GM18870 (cell line): ENCODE results near the gene GMPR.

ENCODE experiments used
- ATAC-seq: cut with Tn5 transposase; IDR thresholded peaks from one replicate; pipeline ENCODE4 v1.9.1; 2021; ENCODE audit warnings: moderate library complexity; ENCODE audit not compliant: unreplicated experiment

GMPR gene

DNA sequence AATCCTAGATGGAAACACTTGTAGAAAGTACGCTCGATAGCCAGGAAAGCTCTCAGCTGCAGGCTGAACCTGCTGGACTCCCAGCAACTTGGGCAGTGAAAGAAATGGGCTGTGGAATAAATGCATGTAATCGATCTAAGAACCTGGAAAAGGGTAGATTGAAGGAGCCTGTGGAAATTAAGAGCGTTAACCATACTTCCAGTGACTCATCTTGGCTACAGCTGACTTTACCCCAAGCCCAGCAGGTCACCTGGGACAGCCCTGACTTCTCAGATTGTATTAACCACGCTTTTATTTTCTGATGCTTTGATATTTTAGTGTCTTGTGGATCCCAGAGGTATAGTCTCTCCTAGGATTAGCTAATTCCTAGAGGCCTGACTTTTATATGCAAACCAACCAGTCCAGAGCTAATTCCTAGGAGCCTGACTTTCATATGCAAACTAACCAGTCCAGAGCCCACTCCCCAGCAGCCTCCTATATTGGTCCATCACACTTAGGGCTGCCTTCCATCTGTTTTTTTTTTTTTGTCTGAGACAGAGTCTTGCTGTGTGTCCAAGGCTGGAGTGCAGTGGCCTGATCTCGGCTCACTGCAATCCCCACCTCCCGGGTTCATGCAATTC lies 86.3 kb downstream of the GMPR start:
- ATAC-seq, result no peak

DNA sequence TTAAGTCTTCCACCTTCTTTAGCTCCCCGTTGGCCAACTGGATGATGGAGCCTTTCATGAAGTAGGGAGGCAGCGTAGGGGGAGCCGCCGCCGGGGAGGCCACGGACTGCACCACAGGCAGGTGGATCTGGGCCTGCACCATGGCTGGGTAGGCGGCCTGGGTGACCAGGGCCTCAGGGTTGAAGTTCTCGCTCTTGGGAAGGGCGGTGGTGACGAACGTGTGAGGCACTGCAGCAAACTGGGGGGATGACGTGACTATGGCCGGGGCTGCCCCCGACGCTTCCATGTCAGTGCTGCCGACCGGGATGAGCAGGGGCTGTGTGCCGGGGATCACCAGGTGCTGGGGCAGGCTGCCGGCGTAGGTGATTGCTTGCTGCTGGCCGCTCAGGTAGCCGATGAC lies 88.1 kb downstream of the GMPR start:
- ATAC-seq, result no peak

DNA sequence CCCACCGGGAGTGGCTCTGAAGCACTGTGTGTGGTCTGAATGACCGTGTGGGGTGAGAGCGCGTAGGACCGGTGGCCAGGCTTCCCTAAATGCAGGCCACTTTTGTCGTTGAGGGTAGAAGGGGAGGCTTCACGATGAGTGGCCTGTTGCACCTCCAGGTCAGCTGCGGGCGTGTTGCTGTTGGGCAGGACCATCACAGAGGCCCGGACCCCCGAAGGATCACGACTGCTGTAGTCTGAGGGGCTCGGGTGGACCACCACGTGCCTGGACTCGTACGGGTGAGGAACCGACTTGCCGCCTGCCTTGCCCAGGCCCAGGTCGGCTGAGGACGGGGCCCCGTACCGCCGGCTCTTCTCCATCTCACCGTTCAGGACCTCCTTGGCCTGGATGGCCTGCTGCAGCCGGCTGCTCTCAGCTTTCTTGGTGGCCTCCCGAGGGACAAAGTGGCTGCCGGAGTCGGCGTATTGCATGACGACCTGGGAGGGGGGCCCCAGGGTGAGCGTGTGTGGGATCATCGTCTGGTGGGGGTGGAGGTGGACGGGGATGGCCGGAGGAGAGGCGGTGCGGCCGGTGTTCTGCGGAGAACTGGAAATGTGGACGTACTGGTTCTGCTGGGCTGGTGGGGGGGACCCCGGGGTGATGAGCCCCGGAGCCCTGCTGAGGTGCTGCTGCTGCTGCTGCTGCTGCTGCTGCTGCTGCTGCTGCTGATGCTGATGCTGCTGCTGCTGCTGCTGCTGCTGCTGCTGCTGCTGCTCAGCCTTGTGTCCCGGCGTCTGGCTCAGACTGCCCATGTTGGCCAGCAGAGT lies 88.8 kb downstream of the GMPR start:
- ATAC-seq, result no peak

DNA sequence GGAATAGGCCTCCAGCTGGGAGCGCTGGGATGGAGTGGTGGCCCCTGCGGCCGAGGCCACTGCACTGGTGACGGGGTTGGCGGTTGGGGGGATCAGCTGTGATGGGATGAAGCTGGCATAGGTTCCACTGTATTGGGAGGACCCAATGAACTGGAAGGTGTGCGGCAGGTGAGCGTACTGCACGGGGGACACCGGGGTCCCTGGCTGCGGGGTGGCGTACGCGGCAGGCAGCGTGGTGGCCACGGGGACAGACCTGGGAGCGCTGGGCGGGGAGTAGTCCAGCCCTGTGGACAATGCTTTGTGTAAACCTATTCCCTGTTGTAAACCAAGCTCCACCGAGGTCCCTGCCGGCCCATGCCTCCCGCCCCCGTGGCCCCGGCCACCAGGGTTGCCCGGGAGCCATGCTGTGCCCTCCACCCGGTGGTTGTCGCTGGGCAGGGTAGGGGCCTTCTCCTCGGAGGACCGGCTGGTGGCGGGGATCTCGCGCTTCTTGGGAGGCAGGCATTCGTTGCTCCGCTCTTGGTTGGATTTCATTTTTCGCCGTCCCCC lies 89.5 kb downstream of the GMPR start:
- no peak for ATAC-seq

DNA sequence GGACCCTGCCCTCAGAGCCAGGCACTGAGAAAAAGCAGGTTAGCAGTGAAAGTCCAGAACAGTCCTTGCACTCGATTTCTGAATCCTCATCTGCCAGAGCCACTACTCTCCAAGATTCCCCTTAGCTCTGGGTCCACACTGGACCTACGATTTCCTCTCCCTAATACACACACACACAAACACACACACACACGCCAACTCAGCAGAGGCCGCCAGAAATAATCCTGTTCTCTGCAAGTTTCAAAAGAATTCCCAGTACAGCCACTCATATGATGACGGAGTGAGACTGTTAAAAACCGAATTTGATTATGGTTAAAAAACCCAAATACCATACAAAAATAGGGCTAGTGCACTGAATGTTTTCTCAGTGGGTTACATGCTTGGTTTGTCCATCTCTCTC lies 90.8 kb downstream of the GMPR start:
- no peak for ATAC-seq

DNA sequence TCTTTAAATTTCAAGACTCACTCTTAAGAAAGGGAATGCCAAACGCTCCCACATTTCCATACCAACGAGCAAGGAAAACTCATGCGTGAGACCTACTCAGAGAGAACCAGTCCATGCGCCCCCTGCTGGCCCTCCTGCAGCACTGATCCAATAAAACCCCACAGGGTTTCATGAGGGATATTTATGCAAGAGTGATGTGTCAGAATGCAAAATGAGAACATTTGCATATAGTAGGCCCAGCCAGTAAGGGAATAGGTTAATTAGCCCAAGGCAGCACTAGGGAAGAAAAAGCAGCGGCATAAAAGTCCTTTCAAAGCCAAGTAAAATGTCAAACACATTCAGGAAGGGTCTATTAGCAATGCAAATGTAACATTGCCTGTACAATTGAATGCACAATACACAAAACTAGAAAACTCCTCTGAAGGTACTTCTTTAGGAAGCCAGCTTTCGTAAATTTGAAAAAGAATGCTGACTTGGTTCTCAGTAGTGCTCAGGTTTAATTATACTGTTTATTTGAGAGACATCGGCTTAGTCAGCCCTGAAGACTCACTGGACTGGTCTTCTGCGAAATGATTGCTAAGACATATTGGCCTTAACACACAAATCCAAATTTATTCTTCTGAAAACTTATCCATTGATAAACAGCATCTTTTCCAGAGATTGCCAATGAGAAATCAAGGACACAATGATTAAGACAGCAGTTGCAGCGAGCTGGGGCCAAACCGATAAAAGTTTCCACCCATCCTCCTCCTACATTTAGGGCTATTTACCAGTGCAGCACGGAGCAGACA lies 93.2 kb downstream of the GMPR start:
- ATAC-seq, result peak; percentile 61

DNA sequence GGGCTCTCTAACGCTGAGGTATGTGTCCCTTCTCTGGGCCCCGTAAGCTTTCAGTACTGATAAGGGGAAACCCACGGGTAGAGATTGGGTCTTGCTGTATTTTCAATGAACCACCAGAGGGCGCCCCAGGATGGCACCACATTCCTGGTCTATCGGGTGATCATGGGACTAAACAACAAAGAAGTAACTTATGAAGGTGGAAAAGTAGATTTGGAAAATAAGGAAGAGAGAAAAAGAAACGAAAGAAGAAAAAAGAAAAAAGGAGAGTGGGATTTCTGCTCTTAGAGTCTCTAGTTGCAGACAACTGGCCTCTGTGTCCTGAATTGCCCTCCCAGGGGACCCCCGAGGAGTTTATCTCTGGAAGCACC lies 93.8 kb downstream of the GMPR start:
- ATAC-seq, result peak; percentile 73

DNA sequence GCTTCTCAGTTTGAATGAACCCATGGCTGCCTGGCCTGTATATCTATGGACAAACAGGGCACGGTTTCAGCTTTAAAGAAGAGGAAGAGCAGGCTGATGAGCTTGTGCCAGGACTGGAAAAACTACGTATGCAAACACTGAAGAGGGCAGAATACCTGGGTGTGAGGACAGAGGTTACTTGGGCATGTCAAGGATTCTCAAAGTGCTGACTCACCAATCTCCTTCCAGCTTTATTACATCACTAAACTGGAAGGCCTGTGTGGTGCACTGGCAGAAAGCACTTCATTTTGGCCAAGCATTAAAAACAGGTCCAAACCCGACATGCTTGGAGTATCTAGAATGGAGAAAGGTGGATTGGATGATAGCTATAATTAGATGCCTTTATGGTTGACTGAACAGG lies 95.2 kb downstream of the GMPR start:
- ATAC-seq, result no peak

DNA sequence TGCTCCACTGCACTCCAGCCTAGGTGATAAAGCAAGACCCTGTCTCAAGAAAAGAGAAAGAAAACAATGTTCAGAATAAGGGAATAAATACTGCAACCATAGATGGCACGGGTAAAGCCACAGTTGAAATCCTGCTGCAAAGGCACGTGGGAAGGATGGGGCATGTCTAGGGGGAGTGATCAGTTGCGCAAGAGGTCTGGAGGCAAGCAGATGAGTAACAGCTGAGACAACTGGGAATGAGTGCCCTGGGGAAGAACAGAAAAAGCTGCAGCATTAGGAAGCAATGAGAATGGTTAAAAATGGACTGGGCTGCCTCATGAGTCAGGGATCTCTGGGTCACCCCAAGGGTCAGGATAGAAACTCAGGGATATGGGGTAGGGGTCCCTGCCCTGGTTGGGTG lies 96.3 kb downstream of the GMPR start:
- no peak for ATAC-seq

DNA sequence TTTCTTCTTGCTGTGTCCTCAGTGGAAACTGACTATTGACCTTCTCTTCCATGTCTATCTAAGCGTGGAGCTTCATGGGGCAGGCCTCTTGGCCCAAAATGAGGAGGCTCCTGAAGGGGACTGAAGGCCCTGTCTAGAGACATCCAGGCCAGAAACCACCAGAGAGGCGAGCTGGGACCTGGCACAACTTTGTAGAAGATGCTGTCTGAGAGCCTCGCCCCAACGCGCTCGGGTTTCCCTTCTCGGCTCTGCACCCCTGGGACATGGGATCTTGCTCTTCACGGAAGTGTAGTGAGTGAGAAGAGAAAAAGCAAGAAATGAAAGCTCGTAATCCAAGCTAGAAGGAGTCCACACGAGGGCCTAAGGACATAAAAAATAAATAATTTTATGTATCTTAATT lies 96.8 kb downstream of the GMPR start:
- ATAC-seq, result no peak

DNA sequence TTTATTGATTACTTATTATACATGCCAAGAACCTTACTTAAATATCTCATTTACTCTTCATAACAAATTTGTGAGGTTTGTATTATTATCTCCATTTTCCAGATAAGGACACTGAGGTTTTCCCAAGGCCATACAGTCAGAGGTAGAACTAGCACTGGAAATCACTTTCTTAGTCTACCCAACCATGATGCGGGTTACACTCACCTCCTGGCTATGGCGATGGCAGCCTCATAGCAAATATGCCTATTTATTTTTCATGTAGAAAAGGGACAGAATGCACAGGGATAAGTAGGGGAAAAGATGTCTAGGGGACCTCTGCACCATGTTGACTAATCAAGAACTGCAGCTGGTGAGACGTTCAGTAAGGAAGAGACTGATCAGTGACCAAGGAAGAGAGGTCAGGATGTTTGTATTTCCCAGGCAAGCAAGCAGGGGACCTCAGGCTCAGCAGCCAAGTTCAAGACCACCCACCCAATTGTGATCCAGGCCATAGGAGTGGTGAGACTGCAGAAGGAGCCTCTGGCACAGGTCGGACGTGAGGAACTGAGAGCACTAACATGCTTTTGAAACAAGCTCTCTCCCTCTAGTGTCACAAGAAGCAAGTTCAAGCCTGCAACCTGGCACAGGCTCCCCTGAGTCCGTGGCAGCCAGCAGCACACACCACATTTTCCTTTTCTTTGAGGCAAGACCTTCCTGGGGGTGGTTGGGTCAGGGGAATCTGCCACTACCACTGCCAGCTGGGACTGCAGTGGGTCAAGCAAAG lies 97.8 kb downstream of the GMPR start:
- ATAC-seq, result no peak

DNA sequence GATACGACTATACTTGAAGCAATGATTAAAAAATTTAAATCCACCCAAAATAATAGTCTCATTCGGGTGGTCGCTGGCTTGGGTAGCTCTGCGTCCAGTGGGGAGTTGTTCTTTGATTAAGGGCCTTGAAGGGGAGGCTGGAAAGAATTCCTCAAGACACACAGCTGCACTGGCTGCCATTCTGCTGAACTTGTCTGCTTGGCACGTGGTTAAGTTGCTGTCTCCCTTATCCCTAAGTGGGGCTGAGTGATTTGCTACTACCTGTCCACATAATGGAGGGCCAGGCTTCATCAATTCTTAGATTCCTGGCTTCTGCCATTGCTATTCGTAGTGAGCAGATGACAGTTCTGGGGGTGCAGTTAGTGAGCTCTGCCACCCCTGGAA lies 98.5 kb downstream of the GMPR start:
- no peak for ATAC-seq

DNA sequence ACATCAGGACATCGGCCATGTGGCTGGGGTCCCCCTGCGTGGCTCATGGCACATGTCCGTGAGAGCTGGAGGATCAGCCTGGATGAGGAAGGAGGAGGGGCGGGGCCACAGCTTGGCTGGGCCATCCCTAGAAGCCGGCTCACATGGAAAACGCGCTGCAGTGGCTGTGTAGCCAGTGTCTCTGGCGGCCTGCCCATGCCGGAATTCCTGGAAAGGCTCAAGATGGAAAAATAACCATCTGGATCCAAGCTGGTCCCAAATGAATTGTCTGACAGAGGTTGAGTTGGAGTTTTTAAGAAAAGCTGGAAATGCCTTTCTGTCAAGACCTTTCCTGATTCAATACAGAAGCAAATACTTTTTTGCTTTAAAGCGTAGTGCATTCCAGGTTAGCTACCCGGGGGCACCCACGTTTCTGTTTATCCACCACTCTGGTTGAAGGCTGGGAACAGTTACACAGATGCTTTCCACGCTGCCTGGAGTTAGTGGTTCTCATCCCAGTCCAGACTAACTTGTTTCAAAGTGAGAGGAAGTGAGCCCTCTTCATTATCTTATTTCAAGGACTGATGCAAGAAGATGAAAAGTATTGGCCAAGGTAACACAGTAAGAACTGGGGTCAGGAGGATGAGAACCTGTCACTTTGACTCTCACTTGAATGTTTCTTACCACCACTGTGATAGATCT lies 99.0 kb downstream of the GMPR start:
- no peak for ATAC-seq

DNA sequence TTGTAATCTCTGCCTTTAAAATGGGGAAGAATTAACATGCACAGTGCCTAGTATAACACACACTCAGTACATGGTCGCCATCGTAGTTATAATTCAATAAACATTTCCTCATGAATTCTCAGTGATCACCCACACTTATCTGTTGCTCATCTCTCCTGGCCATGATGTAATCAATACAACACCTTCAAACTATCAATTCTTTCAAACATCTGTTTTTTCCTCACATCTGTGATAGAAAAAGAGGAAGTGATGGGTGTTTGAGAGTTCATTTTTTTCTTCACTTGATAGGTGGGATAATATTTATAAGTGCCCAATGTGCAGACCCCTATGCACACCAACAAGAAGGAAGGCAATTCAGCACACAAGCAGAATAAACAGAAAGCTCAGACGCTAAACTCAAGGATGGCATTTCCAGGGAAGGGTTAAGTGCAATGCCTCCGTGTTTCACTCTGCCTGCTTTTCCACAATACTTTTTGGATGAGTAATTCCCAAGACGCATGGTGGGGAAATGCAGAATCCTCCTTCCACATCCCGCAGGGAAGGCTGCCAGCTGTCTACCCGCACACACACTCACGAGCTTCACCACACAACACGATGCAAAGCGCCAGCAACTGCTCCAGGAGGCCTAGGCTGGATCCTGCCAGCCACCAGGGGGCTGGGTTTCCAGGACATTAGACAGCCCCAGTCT lies 100.3 kb downstream of the GMPR start:
- no peak for ATAC-seq

DNA sequence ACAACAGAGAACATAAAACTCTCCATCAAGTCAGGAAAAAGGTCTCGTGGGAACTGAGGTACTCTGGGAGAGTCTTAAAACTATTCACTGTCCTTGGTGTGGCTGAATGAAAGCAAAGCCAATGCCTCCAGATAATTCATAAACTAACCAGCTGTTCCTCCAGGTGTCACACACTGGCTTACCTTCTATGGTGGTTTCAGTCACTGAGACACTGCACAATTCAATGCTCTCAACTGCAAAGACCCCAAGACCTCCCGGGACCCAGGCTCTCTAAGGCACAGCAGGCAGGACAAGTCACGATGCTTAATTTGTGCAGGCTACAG lies 100.8 kb downstream of the GMPR start:
- ATAC-seq, result no peak

DNA sequence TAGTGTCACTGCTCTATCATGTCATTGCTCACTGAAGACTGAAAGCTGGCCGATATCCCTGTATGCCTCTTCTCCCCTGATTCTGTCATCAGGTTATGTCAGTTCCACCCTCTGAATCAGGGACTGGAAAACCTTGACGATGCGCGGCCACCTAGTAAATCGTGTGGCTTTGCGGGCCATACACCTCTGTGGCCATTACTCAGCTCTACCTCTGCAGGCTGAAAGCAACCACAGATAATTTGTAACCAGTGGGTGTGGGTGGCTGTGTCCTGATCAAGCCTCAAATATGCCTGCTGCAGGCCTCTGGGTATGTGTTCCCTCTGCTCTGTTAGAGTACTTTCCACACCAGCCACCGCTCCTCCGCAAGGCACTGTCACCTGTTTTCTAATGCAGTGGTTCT lies 105.2 kb downstream of the GMPR start:
- ATAC-seq, result no peak

DNA sequence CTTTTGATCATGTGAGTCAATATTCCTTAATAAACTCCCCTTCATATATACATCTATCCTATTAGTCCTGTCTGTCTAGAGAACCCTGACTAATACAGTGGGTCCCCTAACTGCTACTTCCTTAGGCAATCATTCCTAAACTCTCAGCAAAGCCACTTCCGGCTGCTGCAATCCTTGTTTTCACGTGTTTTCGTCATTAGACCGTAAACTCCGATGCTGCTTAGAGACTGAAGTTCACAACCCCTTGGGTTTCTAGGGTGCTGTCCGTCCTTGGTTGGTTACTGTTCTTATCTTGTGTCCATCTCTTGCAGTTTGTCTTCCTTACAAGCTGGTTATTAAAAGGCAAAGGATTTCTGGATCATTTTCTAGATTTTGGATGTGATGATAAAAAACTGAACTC lies 106.4 kb downstream of the GMPR start:
- ATAC-seq, result no peak
